ENCODE data around the gene NUP133.

GRCh38 chr1:229406798-229407197, 101.3 kb downstream of the NUP133 start:
- no peak for TF ChIP-seq CTCF (IDR thresholded peaks at IDR 0.05)
- no peak for TF ChIP-seq POLR2A (IDR thresholded peaks at IDR 0.05)
